T-helper 1 cell treated with Interleukin-12 subunit alpha and Interleukin-12 subunit beta and Interleukin-4 antibody, amounts not matched to agents 30 μg/mL and 1 μg/mL, for 36 hours (primary cell): Measurements from ENCODE around the gene RPL31.

Source experiments
- H3K27ac Mint-ChIP-seq: one replicate; pipeline ENCODE4 v1.8.0; 2021; ENCODE audit warnings: mild to moderate bottlenecking, mixed read lengths
- H3K27me3 Mint-ChIP-seq: one replicate; pipeline ENCODE4 v1.8.0; 2021; ENCODE audit warnings: low read depth, mixed read lengths
- H3K36me3 Mint-ChIP-seq: one replicate; pipeline ENCODE4 v1.8.0; 2021; ENCODE audit warnings: low read depth, mixed read lengths
- H3K4me1 Mint-ChIP-seq: one replicate; pipeline ENCODE4 v1.8.0; 2021; ENCODE audit warnings: low read depth, mixed read lengths
- H3K4me3 Mint-ChIP-seq: one replicate; pipeline ENCODE4 v1.8.0; 2021; ENCODE audit warnings: mild to moderate bottlenecking, moderate library complexity, mixed read lengths
- H3K9me3 Mint-ChIP-seq: one replicate; pipeline ENCODE4 v1.8.0; 2021; ENCODE audit warnings: mixed read lengths

Gene RPL31

GRCh38 chr2:101001691-101002561 lies at the start of gene RPL31:
Gene RPL31, plus strand, starts transcription at chr2:101002289. Its CDS starts 413 bp downstream, at chr2:101002702.
- peaks cover 41% of the 10 kb centered on the region for H3K36me3 Mint-ChIP-seq
- H3K27ac Mint-ChIP-seq: peak within 1 kb of the TSS; percentile 88
- peak within 1 kb of the TSS; percentile 95 for H3K4me3 Mint-ChIP-seq
- H3K4me1 Mint-ChIP-seq: peaks cover 36% of the 10 kb centered on the region
- H3K9me3 Mint-ChIP-seq: no peaks in the 10 kb centered on the region
- H3K27me3 Mint-ChIP-seq: peaks cover 3% of the 10 kb centered on the region

GRCh38 chr2:100952512-100952911 lies 49.6 kb upstream of the RPL31 start:
- H3K27me3 Mint-ChIP-seq: no peaks in the 10 kb centered on the region
- H3K36me3 Mint-ChIP-seq: no peaks in the 10 kb centered on the region
- H3K4me1 Mint-ChIP-seq: peaks cover 5% of the 10 kb centered on the region
- H3K27ac Mint-ChIP-seq: no peak overlapping the region
- no peak overlapping the region for H3K4me3 Mint-ChIP-seq
- H3K9me3 Mint-ChIP-seq: no peaks in the 10 kb centered on the region

- Mint-ChIP-seq H3K9me3 (no peaks in the 10 kb centered on the region), H3K27me3 (no peaks in the 10 kb centered on the region), H3K27ac (no peak overlapping the region), H3K36me3 (no peaks in the 10 kb centered on the region), H3K4me3 (no peak overlapping the region), H3K4me1 (peaks cover 5% of the 10 kb centered on the region)
Observed at GRCh38 chr2:100953406-100954043, 48.6 kb upstream of the RPL31 start.

- Mint-ChIP-seq H3K27me3 (no peaks in the 10 kb centered on the region), H3K9me3 (no peaks in the 10 kb centered on the region), H3K27ac (no peak overlapping the region), H3K4me3 (no peak overlapping the region), H3K36me3 (no peaks in the 10 kb centered on the region), H3K4me1 (peaks cover 5% of the 10 kb centered on the region)
Observed at GRCh38 chr2:100954044-100954420, 48.1 kb upstream of the RPL31 start.

- Mint-ChIP-seq H3K4me3 (no peak overlapping the region), H3K36me3 (no peaks in the 10 kb centered on the region), H3K4me1 (peaks cover 5% of the 10 kb centered on the region), H3K9me3 (no peaks in the 10 kb centered on the region), H3K27me3 (no peaks in the 10 kb centered on the region), H3K27ac (no peak overlapping the region)
Observed at GRCh38 chr2:100955226-100955625, 46.9 kb upstream of the RPL31 start.

GRCh38 chr2:100956081-100956480 lies 46.0 kb upstream of the RPL31 start:
- Mint-ChIP-seq H3K4me3 (no peak overlapping the region), H3K27ac (no peak overlapping the region), H3K4me1 (peaks cover 5% of the 10 kb centered on the region), H3K27me3 (no peaks in the 10 kb centered on the region), H3K36me3 (no peaks in the 10 kb centered on the region), H3K9me3 (no peaks in the 10 kb centered on the region)

GRCh38 chr2:100957996-100958653 lies 44.0 kb upstream of the RPL31 start:
- H3K36me3 Mint-ChIP-seq: no peaks in the 10 kb centered on the region
- H3K9me3 Mint-ChIP-seq: no peaks in the 10 kb centered on the region
- no peak overlapping the region for H3K4me3 Mint-ChIP-seq
- no peaks in the 10 kb centered on the region for H3K27me3 Mint-ChIP-seq
- H3K27ac Mint-ChIP-seq: no peak overlapping the region
- H3K4me1 Mint-ChIP-seq: no peaks in the 10 kb centered on the region

GRCh38 chr2:100959225-100959880 lies 42.7 kb upstream of the RPL31 start:
- Mint-ChIP-seq H3K36me3 (no peaks in the 10 kb centered on the region), H3K4me3 (no peak overlapping the region), H3K9me3 (no peaks in the 10 kb centered on the region), H3K4me1 (peaks cover 4% of the 10 kb centered on the region), H3K27ac (no peak overlapping the region), H3K27me3 (no peaks in the 10 kb centered on the region)

- Mint-ChIP-seq H3K27ac (no peak overlapping the region), H3K27me3 (no peaks in the 10 kb centered on the region), H3K36me3 (no peaks in the 10 kb centered on the region), H3K9me3 (no peaks in the 10 kb centered on the region), H3K4me3 (no peak overlapping the region), H3K4me1 (peaks cover 5% of the 10 kb centered on the region)
Observed at GRCh38 chr2:100960688-100961087, 41.4 kb upstream of the RPL31 start.

GRCh38 chr2:100962366-100963025 lies 39.6 kb upstream of the RPL31 start:
- Mint-ChIP-seq H3K9me3 (no peaks in the 10 kb centered on the region), H3K36me3 (no peaks in the 10 kb centered on the region), H3K27me3 (no peaks in the 10 kb centered on the region), H3K27ac (no peak overlapping the region), H3K4me3 (no peak overlapping the region), H3K4me1 (peaks cover 5% of the 10 kb centered on the region)

GRCh38 chr2:100963026-100963375 lies 39.1 kb upstream of the RPL31 start:
- Mint-ChIP-seq H3K9me3 (no peaks in the 10 kb centered on the region), H3K36me3 (no peaks in the 10 kb centered on the region), H3K27me3 (no peaks in the 10 kb centered on the region), H3K4me1 (peaks cover 5% of the 10 kb centered on the region), H3K27ac (no peak overlapping the region), H3K4me3 (no peak overlapping the region)

- H3K4me1 Mint-ChIP-seq: peaks cover 5% of the 10 kb centered on the region
- H3K27ac Mint-ChIP-seq: no peak overlapping the region
- H3K27me3 Mint-ChIP-seq: no peaks in the 10 kb centered on the region
- H3K9me3 Mint-ChIP-seq: no peaks in the 10 kb centered on the region
- no peak overlapping the region for H3K4me3 Mint-ChIP-seq
- no peaks in the 10 kb centered on the region for H3K36me3 Mint-ChIP-seq
Observed at GRCh38 chr2:100964222-100964621, 37.9 kb upstream of the RPL31 start.

GRCh38 chr2:100964681-100965169 lies 37.4 kb upstream of the RPL31 start:
- no peak overlapping the region for H3K27ac Mint-ChIP-seq
- H3K4me1 Mint-ChIP-seq: peaks cover 5% of the 10 kb centered on the region
- no peak overlapping the region for H3K4me3 Mint-ChIP-seq
- no peaks in the 10 kb centered on the region for H3K9me3 Mint-ChIP-seq
- no peaks in the 10 kb centered on the region for H3K36me3 Mint-ChIP-seq
- H3K27me3 Mint-ChIP-seq: no peaks in the 10 kb centered on the region

- Mint-ChIP-seq H3K9me3 (no peaks in the 10 kb centered on the region), H3K4me3 (no peak overlapping the region), H3K4me1 (peaks cover 5% of the 10 kb centered on the region), H3K27me3 (no peaks in the 10 kb centered on the region), H3K27ac (no peak overlapping the region), H3K36me3 (no peaks in the 10 kb centered on the region)
Observed at GRCh38 chr2:100965596-100965995, 36.5 kb upstream of the RPL31 start.
